22Rv1 (cell line): Measurements from ENCODE around the gene PINK1.

Experiments used
- ZFX ChIP-seq: fragments of 450-650 bp; IDR thresholded peaks from 2 replicates; pipeline ENCODE4 v1.6.1; 2017; ENCODE audit warnings: antibody characterized with exemption, borderline replicate concordance
- TF ChIP-seq, protein P1 (sequence below): fragments of 450-650 bp; IDR thresholded peaks from 2 replicates; pipeline ENCODE4 v1.5.1; 2017; ENCODE audit warnings: mild to moderate bottlenecking

DNA sequence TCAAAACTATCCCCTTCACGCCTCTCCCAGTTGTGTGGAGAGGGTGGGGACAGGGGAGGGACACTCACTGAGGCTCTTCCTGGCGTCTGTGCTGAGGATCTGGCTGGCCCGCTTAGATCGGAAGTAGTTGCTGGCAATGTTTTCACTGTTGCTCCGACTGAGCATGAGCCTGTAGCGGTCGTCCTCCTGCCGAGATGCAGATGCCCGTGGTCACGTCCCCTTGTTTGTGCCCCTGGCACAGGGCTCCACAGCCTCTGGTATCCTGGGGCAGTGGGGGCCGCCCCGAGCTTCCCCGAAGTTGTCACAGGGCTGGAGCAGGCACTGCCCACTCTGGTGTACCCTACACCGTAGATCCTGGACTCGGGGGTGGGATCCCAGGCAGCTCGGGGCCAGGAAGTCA is 32.9 kb downstream of the PINK1 start:
- TF ChIP-seq, protein P1, sequence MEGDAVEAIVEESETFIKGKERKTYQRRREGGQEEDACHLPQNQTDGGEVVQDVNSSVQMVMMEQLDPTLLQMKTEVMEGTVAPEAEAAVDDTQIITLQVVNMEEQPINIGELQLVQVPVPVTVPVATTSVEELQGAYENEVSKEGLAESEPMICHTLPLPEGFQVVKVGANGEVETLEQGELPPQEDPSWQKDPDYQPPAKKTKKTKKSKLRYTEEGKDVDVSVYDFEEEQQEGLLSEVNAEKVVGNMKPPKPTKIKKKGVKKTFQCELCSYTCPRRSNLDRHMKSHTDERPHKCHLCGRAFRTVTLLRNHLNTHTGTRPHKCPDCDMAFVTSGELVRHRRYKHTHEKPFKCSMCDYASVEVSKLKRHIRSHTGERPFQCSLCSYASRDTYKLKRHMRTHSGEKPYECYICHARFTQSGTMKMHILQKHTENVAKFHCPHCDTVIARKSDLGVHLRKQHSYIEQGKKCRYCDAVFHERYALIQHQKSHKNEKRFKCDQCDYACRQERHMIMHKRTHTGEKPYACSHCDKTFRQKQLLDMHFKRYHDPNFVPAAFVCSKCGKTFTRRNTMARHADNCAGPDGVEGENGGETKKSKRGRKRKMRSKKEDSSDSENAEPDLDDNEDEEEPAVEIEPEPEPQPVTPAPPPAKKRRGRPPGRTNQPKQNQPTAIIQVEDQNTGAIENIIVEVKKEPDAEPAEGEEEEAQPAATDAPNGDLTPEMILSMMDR = no peak
- no peak for TF ChIP-seq ZFX
